ENCODE measurements around the gene RASSF9.

The RASSF9 gene

GRCh38 chr12:85865890-85866289 lies 29.7 kb upstream of the RASSF9 start:
- DNase-seq (ENCODE audit: low read depth) = no peak
- no peak for TF ChIP-seq CTCF (conservative IDR thresholded peaks at IDR 0.05; ENCODE audit: low read depth, low read length)
- H3K4me3 ChIP-seq (ENCODE audit: low read length) = no peak overlapping the region

- no peak for TF ChIP-seq CTCF (conservative IDR thresholded peaks at IDR 0.05; ENCODE audit: low read depth, low read length)
- H3K4me3 ChIP-seq (ENCODE audit: low read length) = no peak overlapping the region
- no peak for DNase-seq (ENCODE audit: low read depth)
Measured at GRCh38 chr12:85856966-85857365, 20.8 kb upstream of the RASSF9 start.

GRCh38 chr12:85855305-85855704 lies 19.1 kb upstream of the RASSF9 start:
- DNase-seq (ENCODE audit: low read depth) = no peak
- TF ChIP-seq CTCF (conservative IDR thresholded peaks at IDR 0.05; ENCODE audit: low read depth, low read length) = no peak
- no peak overlapping the region for H3K4me3 ChIP-seq (ENCODE audit: low read length)

- no peak for TF ChIP-seq CTCF (conservative IDR thresholded peaks at IDR 0.05; ENCODE audit: low read depth, low read length)
- no peak for DNase-seq (ENCODE audit: low read depth)
- no peak overlapping the region for H3K4me3 ChIP-seq (ENCODE audit: low read length)
Measured at GRCh38 chr12:85849344-85849743, 13.1 kb upstream of the RASSF9 start.

GRCh38 chr12:85843606-85844310 lies 7.5 kb upstream of the RASSF9 start:
- DNase-seq (ENCODE audit: low read depth) = no peak
- H3K4me3 ChIP-seq (ENCODE audit: low read length) = no peak overlapping the region
- TF ChIP-seq CTCF (conservative IDR thresholded peaks at IDR 0.05; ENCODE audit: low read depth, low read length) = no peak

- H3K4me3 ChIP-seq (ENCODE audit: low read length) = peak overlapping the region; percentile 64
- no peak for DNase-seq (ENCODE audit: low read depth)
- no peak for TF ChIP-seq CTCF (conservative IDR thresholded peaks at IDR 0.05; ENCODE audit: low read depth, low read length)
Measured at GRCh38 chr12:85835426-85836196, 598 bp downstream of the RASSF9 start.

- no peak for DNase-seq (ENCODE audit: low read depth)
Measured at GRCh38 chr12:85834378-85834777, 1.8 kb downstream of the RASSF9 start.

More at GRCh38 chr12:85834378-85834777, 1.8 kb downstream of the RASSF9 start:
- H3K4me3 ChIP-seq (ENCODE audit: low read length) = peak overlapping the region; percentile 64
- TF ChIP-seq CTCF (conservative IDR thresholded peaks at IDR 0.05; ENCODE audit: low read depth, low read length) = no peak

Measured in retinal pigment epithelial cell (primary cell).